HEK293 (cell line): ENCODE data around the gene ATP10A.

Experiments
- CTCF ChIA-PET: fragments of 350-600 bp; formaldehyde crosslinking; extraction: SDS; loops from one replicate; lab custom pipeline; 2021; ENCODE audit warnings: antibody characterized with exemption; lab: Yijun Ruan, JAX
- POLR2A ChIA-PET: fragments of 300-600 bp; formaldehyde crosslinking; extraction: SDS; loops from one replicate; lab custom pipeline; 2020; ENCODE audit warnings: antibody characterized with exemption, inconsistent platforms; lab: Yijun Ruan, JAX
- H3K27ac ChIP-seq: fragments of 200-500 bp; sonication (Bioruptor generic); 2 replicates; pipeline ENCODE4 v1.5.1; 2014; ENCODE audit warnings: low read depth, low read length, control low read depth, inconsistent platforms; ENCODE audit errors: extremely low read depth
- H3K36me3 ChIP-seq, 2 experiments: fragments of 200-500 bp in 1 of 2; sonication (Bioruptor generic) in 1 of 2; 1 replicate in 1 of 2; 2 replicates in 1 of 2; pipeline ENCODE4 v1.5.1; 2014 to 2017; ENCODE audit warnings: inconsistent platforms in 2 of 2, low read length in 2 of 2; ENCODE audit not compliant: control insufficient read depth in 2 of 2, insufficient read depth in 1 of 2
- H3K4me1 ChIP-seq: fragments of 200-500 bp; sonication (Bioruptor generic); 2 replicates; pipeline ENCODE4 v1.5.1; 2014; ENCODE audit warnings: mild to moderate bottlenecking, low read length, inconsistent platforms; ENCODE audit not compliant: control insufficient read depth, insufficient read depth
- H3K4me3 ChIP-seq: 2 replicates; pipeline ENCODE4 v1.5.1; 2011; ENCODE audit warnings: low read depth, mild to moderate bottlenecking, control low read depth, low read length, moderate library complexity
- H3K9me3 ChIP-seq: fragments of 200-500 bp; sonication (Bioruptor generic); 2 replicates; pipeline ENCODE4 v1.5.1; 2014; ENCODE audit warnings: low read depth, low read length, inconsistent platforms; ENCODE audit not compliant: control insufficient read depth, insufficient read depth
- PRDM2 ChIP-seq: fragments of 450-650 bp; formaldehyde crosslinking; IDR thresholded peaks from 2 replicates; pipeline ENCODE4 v1.5.1; 2016; ENCODE audit warnings: missing biosample characterization, missing genetic modification characterization, borderline replicate concordance
- TCF7L2 ChIP-seq: IDR thresholded peaks from 2 replicates; pipeline ENCODE4 v1.6.1; 2011; ENCODE audit warnings: low read depth, mild to moderate bottlenecking, inconsistent platforms, low read length, moderate library complexity, borderline replicate concordance
- TRIM28 ChIP-seq: IDR thresholded peaks from 2 replicates; pipeline ENCODE4 v1.6.1; 2011; ENCODE audit warnings: low read length, control low read depth, borderline replicate concordance
- YY1 ChIP-seq: fragments of 450-650 bp; formaldehyde crosslinking; IDR thresholded peaks from 2 replicates; pipeline ENCODE4 v1.5.1; 2018; ENCODE audit warnings: missing biosample characterization, missing genetic modification characterization
- ZBTB11 ChIP-seq: fragments of 450-650 bp; formaldehyde crosslinking; conservative IDR thresholded peaks from 2 replicates; pipeline ENCODE4 v1.5.1; 2016; ENCODE audit warnings: low read depth, missing biosample characterization, missing genetic modification characterization
- ZBTB7A ChIP-seq: fragments of 450-650 bp; formaldehyde crosslinking; IDR thresholded peaks from 2 replicates; pipeline ENCODE4 v1.5.1; 2016; ENCODE audit warnings: low read depth, missing biosample characterization, missing genetic modification characterization
- ZFHX2 ChIP-seq: fragments of 450-650 bp; formaldehyde crosslinking; conservative IDR thresholded peaks from 2 replicates; pipeline ENCODE4 v1.5.1; 2016; ENCODE audit warnings: missing biosample characterization, missing genetic modification characterization
- ZNF133 ChIP-seq: fragments of 450-650 bp; formaldehyde crosslinking; IDR thresholded peaks from 2 replicates; pipeline ENCODE4 v1.5.1; 2016; ENCODE audit warnings: missing biosample characterization, missing genetic modification characterization
- ZNF26 ChIP-seq: fragments of 450-650 bp; formaldehyde crosslinking; IDR thresholded peaks from 2 replicates; pipeline ENCODE4 v1.5.1; 2016; ENCODE audit warnings: missing biosample characterization, missing genetic modification characterization
- ZNF596 ChIP-seq: fragments of 450-650 bp; IDR thresholded peaks from 2 replicates; pipeline ENCODE4 v1.5.0; 2018; ENCODE audit warnings: missing biosample characterization, mild to moderate bottlenecking, missing genetic modification characterization, moderate library complexity
- ZNF76 ChIP-seq: fragments of 450-650 bp; formaldehyde crosslinking; IDR thresholded peaks from 2 replicates; pipeline ENCODE4; 2016; ENCODE audit warnings: low read depth, missing biosample characterization, missing genetic modification characterization, borderline replicate concordance
- TF ChIP-seq, protein P1 (sequence below): fragments of 450-650 bp; formaldehyde crosslinking; IDR thresholded peaks from 2 replicates; pipeline ENCODE4 v1.5.1; 2016; ENCODE audit warnings: missing biosample characterization, missing genetic modification characterization

Gene ATP10A

GRCh38 chr15:25718169-25718536 is 145.0 kb downstream of the ATP10A start:
- POLR2A ChIA-PET = no interaction called here
- TF ChIP-seq ZBTB11 = no peak
- no peak for TF ChIP-seq ZNF133 (tag by site-specific recombination)
- TF ChIP-seq, protein P1, sequence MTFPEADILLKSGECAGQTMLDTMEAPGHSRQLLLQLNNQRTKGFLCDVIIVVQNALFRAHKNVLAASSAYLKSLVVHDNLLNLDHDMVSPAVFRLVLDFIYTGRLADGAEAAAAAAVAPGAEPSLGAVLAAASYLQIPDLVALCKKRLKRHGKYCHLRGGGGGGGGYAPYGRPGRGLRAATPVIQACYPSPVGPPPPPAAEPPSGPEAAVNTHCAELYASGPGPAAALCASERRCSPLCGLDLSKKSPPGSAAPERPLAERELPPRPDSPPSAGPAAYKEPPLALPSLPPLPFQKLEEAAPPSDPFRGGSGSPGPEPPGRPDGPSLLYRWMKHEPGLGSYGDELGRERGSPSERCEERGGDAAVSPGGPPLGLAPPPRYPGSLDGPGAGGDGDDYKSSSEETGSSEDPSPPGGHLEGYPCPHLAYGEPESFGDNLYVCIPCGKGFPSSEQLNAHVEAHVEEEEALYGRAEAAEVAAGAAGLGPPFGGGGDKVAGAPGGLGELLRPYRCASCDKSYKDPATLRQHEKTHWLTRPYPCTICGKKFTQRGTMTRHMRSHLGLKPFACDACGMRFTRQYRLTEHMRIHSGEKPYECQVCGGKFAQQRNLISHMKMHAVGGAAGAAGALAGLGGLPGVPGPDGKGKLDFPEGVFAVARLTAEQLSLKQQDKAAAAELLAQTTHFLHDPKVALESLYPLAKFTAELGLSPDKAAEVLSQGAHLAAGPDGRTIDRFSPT = no peak
- no peak for TF ChIP-seq ZNF26
- no peak for TF ChIP-seq TCF7L2
- TF ChIP-seq ZBTB7A (tag by site-specific recombination) = no peak
- TF ChIP-seq ZNF76 (tag by site-specific recombination) = no peak
- no peak for TF ChIP-seq YY1 (tag by site-specific recombination)
- no peak for TF ChIP-seq ZFHX2 (tag by site-specific recombination)
- TF ChIP-seq ZNF596 = no peak
- TF ChIP-seq TRIM28 = no peak
- TF ChIP-seq PRDM2 = no peak
- Histone ChIP-seq H3K36me3 (no peaks in the 10 kb centered on the region), H3K9me3 (no peaks in the 10 kb centered on the region), H3K4me3 (no peak overlapping the region), H3K27ac (no peak overlapping the region), H3K4me1 (no peaks in the 10 kb centered on the region)
- CTCF ChIA-PET = no interaction called here
